Sciatic nerve (tissue), 2 donors: ENCODE data around the gene ZMAT5. TPM values are rescaled to one million over a fixed set of nuclear protein-coding genes. Genes with fewer than 3 reads are reported as not detected.

Experiments used
- ATAC-seq: fragments of 200-7000 bp; cut with Tn5 transposase; one replicate; pipeline ENCODE4 v1.9.1; 2020; ENCODE audit warnings: mild to moderate bottlenecking, moderate library complexity
- DNase-seq: peaks from one replicate; pipeline ENCODE4 v3.0.0-alpha.2; 2020; ENCODE audit warnings: low spot score
- intact Hi-C: fragments of 100-400 bp; cut with DNase I; formaldehyde crosslinking; loops from one replicate; pipeline ENCODE4 v1.14.2; 2022
- total RNA-seq: library from RNA; stranded (reverse); fragmentation: NEBNext Ultra II Directional; extraction: Animal tissue kit (Norgen Biotek cat#: 25700); gene quantifications from one replicate; pipeline ENCODE4 v1.2.1, GENCODE V29; 2021
- donor health status: DM: no; HTN: no; CAD: no.
- donor health status: DM: no; HTN: no; CAD: no.

ZMAT5 gene
- total RNA-seq, 1 donor from 2014 or later = 23.6 TPM

DNA sequence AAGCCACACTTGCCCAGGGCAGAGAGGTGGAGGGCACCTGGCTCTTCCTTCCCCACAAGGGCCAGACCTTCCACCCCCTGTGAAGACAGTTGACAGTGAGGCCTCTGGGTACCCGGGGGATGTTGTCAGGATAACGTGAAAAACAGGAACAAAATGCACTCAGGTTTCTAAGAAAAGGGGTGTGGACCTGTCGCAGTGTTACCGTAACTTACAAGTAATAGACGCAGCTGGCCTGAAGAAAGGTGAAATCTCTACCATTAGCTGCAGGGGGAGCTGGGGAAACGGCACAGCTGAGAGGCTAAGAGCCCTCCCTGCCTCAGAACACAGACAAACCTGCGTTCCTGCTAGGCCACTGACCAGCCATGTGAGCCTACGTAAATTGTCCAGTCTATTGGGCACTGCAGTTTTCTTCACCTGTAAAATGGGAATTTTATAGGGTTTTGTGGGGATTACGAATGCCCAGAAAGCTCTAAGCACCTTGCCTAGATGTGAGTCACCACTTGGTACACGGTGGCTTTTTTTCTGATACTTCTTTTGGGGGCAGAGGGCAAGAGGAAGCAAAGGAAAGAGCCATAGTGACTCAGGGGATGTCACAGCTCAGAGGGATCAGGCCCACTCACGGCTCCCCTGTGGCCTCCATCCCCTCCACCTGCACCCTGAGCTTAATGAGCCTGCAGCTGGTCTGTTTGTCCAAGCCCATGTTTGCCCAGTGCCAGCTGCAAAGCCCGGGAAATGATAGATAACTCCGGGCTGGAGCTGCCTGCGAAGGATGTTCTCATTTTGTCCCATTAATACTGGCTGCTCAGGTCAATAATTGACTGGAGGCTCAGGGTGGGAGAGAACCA, 65.4 kb downstream of the ZMAT5 start:
- ATAC-seq (no peak), DNase-seq (no peak)
- intact Hi-C loops = no loop called here

DNA sequence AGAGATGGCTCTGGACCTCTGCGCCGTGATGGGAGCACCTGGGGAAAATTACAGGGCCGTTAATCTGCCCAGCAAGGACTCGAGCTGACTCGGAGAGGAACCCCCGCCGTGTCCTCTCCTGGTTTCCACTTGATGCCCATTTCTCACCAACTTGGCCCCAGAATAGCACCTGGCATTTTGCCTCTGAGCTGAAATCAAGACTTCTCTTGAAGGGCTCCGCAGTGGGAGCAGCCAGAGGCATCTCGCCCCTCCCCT, 66.0 kb downstream of the ZMAT5 start:
- intact Hi-C loops = no loop called here
- ATAC-seq (no peak), DNase-seq (no peak)

DNA sequence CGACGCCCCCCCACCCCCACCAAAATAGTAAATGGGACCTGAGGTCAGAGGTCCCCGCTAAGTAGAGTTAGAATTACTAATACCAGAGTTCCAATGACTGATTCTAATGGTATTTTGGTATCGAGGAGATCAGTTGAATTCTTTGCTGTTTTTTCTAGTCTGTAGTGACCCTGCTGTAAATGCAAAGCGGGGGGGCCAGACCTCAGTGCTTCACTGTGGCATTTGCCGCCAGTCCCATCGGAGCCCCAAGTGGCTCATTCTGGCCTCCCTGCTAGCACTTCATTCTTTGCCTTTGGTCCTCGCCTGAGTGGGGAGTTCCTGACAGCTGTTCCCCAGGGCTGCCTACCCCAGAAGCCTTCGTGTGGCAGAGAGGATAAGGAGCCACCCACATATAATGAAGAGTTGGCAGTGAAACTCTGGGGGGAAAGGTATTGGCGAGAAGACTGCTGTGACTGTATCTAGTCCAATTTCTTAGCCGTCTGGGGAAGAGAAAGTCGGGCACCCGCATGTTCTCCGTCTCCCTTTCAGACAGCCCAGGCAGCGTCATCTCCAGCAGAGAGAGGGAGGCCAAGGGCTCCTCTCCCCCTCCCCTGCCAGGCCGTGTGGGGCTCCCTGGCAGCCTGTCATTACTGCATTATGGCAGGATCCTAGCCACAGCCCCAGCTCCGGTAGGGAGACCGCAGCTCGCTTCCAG, 66.5 kb downstream of the ZMAT5 start:
- intact Hi-C loops = no loop called here
- ATAC-seq (no peak), DNase-seq (no peak)

DNA sequence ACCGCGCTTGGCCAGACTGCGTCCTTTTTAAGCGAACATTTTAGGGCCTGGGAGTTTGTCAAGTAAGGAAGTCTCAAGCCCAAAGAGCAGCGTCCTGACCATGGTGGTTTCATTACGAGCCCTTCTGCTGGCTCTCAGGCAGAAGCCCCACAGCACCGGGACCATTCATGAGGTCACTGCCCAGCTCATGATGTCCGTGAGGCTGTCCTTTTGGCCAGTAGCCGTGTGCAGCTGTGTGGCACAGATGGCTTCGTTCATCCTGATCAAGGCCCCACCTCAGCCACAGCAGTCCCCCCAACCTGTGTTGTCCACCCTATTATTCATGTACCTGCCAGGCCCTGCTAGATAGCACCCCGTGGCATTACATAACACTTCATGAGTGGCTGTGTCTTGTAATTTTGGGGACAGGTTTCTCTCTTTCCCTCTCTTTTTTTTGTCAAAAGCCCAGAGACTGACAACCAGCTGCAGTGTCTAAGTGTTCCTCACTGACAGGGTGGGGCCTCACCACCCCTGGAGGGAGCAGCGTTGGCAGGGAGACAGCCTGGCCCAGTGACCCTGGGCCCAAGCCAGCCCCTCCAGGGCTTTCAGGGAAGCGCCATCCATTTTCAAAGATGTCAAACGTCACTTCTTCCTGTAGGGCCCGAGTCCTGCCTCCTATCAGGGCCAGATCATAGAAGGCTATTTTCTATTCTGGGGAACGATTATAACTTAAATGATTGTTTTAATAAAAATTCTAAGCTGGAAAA, 68.8 kb downstream of the ZMAT5 start:
- ATAC-seq (no peak), DNase-seq (no peak)
- intact Hi-C loops = no loop called here

DNA sequence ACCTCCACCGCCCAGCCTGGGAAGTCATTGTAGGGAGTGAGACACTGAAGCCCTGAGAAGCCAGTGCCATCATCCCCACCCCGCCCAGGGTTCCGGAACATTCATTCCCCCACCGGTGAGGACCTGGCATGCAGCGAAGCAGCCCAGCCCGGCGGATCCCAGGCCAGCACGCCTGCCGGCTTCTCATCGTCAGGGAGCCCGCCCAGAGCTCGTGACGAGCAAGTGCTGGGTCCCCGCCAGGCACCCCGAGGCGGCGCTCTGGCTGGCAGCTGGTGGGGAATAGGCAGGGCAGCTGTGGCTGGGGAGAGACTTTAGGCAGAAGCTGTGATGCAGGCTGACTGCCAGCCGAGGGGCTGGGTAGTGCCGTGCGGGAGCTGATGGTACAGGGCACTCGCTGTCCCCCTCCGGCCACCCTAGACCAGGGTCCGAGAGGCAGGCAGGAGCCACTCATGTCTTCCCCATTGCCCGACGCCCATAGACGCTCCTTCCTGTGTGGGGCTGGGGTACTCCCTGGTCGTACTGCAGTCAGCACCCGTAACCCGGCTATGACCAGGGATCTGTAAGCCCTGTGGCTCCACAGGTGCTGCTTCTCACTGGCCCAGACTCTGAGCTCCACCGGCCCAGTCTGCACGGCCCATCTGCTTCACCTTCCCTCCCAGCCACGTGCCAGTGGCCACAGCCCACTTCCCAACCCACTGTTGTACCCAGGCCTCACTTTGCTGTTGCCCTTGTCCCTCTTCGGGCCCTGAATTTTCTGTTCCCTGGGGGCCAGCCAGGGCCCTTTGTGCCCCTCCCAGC, 71.5 kb downstream of the ZMAT5 start:
- ATAC-seq (no peak), DNase-seq (no peak)
- intact Hi-C loops = no loop called here

DNA sequence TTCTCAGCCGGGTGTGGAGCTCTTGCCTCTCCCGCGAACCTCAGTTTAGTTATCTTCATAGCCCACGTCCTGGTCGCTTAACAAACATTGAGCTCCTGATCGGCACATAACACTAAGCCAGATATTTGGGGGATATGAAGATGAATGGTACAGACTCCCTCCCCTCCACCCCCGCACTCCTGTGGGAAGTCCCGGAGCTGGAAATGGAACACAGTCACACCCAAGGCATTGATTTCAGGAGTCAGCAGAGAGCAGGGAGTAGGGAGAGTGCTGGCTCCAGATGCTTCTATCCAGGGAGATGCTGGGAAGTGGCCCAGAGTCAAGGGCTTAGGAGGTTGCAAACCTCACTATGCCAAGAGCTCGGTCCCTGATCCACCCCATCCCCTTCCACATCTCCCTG, 73.1 kb downstream of the ZMAT5 start:
- no peak for ATAC-seq
- DNase-seq = no peak
- intact Hi-C loops = no loop called here

DNA sequence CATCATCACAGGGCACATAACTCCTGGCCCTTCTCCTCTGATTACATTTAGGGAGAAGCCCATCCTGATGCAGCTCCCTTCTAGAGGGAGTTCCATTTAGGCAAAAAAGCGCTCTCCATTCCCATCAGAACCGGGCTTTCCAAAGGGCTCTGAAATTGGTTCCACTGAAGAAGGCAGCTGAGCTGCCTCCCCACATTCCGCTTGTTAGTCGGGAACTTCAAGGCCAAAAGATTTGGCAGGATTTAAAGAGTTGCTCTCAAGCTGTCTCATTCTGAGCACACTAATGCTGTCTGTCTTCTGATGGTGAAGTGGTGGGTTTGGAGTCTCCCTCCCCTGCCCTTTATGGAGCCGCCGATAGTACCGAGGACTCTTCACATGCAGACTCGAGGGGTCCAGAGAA, 73.6 kb downstream of the ZMAT5 start:
- ATAC-seq (peak; percentile 14), DNase-seq (no peak)
- intact Hi-C loops = no loop called here

DNA sequence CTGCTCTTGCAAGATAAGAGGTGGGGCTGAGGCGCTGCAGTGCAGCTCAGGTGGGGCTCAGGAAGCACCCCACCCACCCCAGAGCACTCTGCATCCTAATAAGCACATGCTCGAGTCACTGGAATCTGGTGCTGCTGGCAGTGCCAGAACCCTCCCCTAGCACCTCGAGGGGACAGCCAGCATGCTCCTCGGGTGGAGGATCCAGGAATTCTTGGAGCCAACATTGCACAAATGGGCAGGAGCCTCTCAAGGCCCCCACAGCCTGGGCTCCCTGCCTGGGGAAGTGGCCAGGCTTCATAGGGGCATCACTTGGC, 74.5 kb downstream of the ZMAT5 start:
- ATAC-seq (no peak), DNase-seq (no peak)
- intact Hi-C loops = no loop called here

DNA sequence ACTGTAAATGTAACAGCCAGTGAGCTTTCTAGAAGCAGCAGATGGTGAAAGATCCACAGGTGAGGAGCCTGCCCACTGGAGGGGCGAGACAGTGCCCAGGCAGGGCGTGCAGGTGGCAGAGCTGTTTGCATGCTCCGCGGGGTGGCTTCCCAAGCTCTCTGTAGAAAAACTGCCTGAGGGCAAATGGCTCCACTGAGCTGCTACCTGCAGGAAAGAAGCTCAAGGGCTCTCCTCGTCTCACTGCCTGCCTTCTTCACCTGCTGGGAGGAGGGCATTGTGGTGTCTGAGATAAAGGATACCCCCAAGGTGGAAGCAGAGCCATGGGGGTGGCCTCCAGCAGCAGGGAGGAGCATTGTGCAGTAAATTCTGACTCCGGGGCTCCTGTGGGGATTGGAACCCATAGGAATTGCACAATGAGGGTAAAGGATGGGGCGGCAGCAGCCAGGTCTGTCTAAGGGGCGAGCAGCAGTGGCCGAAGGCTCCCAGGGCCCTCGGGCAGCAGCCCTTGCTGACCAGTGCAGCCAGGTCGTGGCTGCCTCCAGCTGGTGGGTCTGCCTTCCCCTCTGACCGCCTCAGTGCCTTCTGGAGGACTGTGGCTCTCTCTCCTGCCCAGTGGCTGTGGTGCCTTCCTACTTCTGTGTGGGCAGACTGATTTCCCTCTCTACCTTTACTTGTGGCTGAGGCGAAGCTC, 75.0 kb downstream of the ZMAT5 start:
- no peak for ATAC-seq
- intact Hi-C loops = no loop called here
- no peak for DNase-seq

DNA sequence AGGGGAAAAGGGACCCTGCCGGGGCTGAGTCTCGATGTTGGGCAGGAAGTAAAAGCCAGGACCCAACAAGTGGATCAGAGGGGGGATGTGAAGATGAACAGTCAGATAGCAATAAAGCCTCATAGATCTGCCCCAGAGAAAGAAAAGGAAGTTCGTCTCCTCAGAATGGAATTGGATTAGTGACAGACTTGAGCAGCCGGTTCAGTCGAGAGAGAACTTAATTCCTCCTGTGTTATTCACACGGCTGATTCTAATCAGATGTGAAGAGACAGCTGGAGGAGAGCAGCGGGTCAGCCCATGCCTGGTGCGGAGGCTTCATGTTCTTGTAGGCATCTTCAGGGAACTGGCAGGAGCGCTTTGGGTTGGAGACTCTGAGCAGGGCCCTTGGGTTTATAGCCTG, 76.3 kb downstream of the ZMAT5 start:
- intact Hi-C loops = no loop called here
- DNase-seq = no peak
- no peak for ATAC-seq

DNA sequence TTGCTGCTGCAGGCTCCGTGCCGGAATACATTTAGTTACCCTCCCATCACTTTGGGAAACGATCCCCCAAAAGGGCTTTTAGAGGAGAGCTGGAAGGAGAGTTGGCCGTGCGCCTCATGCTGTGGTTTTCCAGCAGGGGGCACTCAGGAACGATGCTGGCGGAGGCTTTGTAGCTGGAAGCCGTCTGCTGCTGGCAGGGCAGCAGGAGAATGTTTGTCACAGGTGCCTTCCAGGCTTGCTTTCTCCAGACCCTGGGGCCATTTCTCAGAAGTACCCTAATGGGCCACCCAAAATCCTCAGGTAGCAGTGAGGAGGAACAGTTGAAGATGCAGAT, 77.0 kb downstream of the ZMAT5 start:
- ATAC-seq (peak; percentile 79), DNase-seq (peak; percentile 83)

DNA sequence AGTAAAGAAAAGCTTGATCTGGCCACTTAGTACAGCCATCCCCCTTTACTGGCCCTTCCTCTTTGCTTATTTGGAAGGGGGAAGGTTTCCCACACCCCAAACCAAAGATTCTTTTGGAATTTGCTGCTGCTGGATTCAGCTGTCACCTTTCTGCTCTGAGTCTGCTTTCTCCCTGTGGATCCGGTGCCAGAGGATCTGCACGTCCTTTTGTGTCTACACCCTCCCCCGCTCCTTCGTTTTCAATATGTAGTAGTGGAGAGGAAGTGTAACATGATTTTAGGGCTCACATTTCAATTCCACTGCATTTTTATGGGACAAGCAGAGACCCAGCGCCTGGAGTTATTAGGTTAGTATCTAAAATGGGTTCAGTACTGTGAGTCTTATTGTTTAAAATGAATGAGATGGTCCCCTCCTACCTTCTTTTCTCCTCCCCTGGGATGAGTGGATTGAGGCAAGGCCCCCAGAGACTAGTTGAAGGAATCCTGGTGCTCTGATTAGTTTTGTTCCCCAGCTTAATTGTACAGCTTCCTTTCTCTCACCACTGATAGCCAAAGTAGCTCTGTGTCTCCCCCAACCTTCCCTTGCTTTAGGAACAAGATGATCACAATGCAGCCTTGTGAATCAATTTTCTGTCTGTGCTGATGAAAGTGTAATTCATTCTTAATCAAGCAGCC, 77.5 kb downstream of the ZMAT5 start:
- intact Hi-C loops = no loop called here
- no peak for ATAC-seq
- no peak for DNase-seq

More for the DNA sequence above, 77.0 kb downstream of the ZMAT5 start:
- intact Hi-C loops = no loop called here

DNA sequence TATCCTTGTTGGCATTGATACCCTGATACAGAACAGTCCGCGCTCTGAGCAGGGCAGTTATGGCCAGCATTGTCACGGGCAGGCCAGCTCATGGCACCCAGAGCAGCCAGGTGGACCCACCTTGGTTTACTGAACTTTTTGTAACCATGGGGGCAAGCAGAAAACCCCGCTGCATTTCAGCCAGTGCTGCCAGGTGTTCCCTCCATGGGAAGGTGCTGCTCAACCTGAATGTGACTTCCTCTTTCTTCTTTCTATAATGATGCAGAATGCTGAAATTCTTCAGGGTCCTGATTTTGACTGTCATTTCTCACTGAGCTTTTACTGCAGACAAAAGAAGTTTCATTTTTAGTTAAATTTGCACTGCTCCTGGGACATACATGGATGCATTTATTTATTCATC, 82.6 kb downstream of the ZMAT5 start:
- intact Hi-C loops = no loop called here
- DNase-seq = no peak
- no peak for ATAC-seq

DNA sequence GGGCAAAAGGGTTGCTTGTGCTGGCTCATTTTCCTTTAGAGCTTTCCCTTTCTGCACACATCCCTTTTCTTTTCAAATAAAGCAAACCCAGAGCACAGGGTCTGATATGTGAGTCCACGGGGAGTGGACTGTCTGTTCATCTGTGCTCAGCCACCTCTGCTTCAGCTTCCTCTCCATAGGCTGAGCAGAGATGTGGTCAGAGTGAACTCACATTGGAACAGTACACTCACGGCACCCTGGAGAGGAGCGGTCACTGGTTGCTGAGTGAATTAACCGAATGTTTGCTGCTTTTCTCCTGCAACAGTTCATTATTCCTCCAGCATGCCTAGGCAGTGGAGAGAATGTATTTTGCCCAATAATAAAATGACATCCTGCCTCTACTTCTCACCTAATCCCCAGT, 83.3 kb downstream of the ZMAT5 start:
- DNase-seq (no peak), ATAC-seq (no peak)
- intact Hi-C loops = no loop called here

Other genes starting within 250 kb of the ZMAT5 start
- 45.4 TPM for gene THOC5, start 213.2 kb downstream of the ZMAT5 start, total RNA-seq
- gene NIPSNAP1, start 185.9 kb downstream of the ZMAT5 start, total RNA-seq = 17.7 TPM
- gene NF2, start 163.4 kb downstream of the ZMAT5 start, total RNA-seq = 28.4 TPM
- gene CABP7, start 47.0 kb downstream of the ZMAT5 start, total RNA-seq = not detected
- 42.0 TPM for gene UQCR10, start 362 bp upstream of the ZMAT5 start, total RNA-seq
- gene ASCC2, start 71.3 kb upstream of the ZMAT5 start, total RNA-seq = 47.1 TPM
- gene MTMR3, start 116.2 kb upstream of the ZMAT5 start, total RNA-seq = 73.2 TPM